IPS DF 6.9 (cell line): Measurements from ENCODE around the gene ARVCF.

Experiments used
- DNase-seq: peaks from one replicate; pipeline ENCODE4 v3.0.0-alpha.2; 2013; ENCODE audit warnings: low read depth, low spot score
- H3K27ac ChIP-seq: one replicate; pipeline ENCODE4 v1.5.1; 2013; ENCODE audit warnings: low read length, control low read depth
- H3K27me3 ChIP-seq: 2 replicates; pipeline ENCODE4 v1.6.1; 2013; ENCODE audit warnings: mild to moderate bottlenecking, low read length; ENCODE audit not compliant: control insufficient read depth, insufficient read depth
- H3K36me3 ChIP-seq: 2 replicates; pipeline ENCODE4 v1.6.1; 2013; ENCODE audit warnings: low read length; ENCODE audit not compliant: control insufficient read depth, insufficient read depth
- H3K4me1 ChIP-seq: 2 replicates; pipeline ENCODE4 v1.6.1; 2013; ENCODE audit warnings: low read length; ENCODE audit not compliant: control insufficient read depth, insufficient read depth
- H3K4me3 ChIP-seq: 2 replicates; pipeline ENCODE4 v1.5.1; 2013; ENCODE audit warnings: mild to moderate bottlenecking, low read length
- H3K9me3 ChIP-seq: 2 replicates; pipeline ENCODE4 v1.6.1; 2013; ENCODE audit warnings: low read length, inconsistent platforms; ENCODE audit not compliant: control insufficient read depth, insufficient read depth
- WGBS: extraction: QIAGEN DNeasy Blood & Tissue Kit; methylation state at CpG from one replicate; pipeline ENCODE4 v1.1.7; 2013; ENCODE audit warnings: mixed read lengths, missing lambda C conversion rate; ENCODE audit not compliant: insufficient read length, insufficient coverage; 5-methylcytosine and 5-hydroxymethylcytosine counted together

Gene ARVCF

DNA sequence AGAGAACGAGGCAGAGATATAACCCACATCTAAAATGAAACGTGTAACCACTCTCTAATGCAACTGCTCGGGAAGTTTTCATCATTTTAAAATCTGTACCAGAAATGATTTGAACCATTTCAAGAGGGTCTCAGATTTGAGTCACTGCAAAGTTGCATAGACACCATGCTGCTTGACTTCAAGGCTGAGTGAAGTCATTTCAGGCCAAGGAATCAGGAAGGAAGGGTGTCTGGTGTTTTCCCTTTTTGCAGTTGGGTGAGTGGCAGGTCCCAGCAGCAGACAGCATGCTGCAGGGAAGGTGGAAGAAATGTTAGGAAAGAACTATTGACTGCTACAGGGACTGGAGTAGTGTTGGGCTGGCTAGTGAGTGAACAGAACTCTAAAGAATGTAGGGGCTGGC is 20.8 kb upstream of the ARVCF start:
- H3K4me1 ChIP-seq: no peaks in the 10 kb centered on the region; the same call in 1 of the 2 replicates
- H3K36me3 ChIP-seq: no peaks in the 10 kb centered on the region
- no CpG with 5 or more reads among the region's 3 CpGs for WGBS
- no peaks in the 10 kb centered on the region for H3K9me3 ChIP-seq
- DNase-seq: no peak
- H3K27me3 ChIP-seq: no peaks in the 10 kb centered on the region
- H3K27ac ChIP-seq: no peak overlapping the region
- H3K4me3 ChIP-seq: no peak overlapping the region

- H3K9me3 ChIP-seq: no peaks in the 10 kb centered on the region
- no peak overlapping the region for H3K27ac ChIP-seq
- DNase-seq: no peak
- WGBS: no CpG with 5 or more reads among the region's 25 CpGs
- H3K36me3 ChIP-seq: no peaks in the 10 kb centered on the region
- peaks cover 2% of the 10 kb centered on the region; the same call in 1 of the 2 replicates for H3K4me1 ChIP-seq
- H3K4me3 ChIP-seq: no peak overlapping the region
- H3K27me3 ChIP-seq: no peaks in the 10 kb centered on the region
Measured at GRCh38 chr22:20036535-20037392, 20.1 kb upstream of the ARVCF start.

- Histone ChIP-seq H3K4me1 (peaks cover 2% of the 10 kb centered on the region; the same call in 1 of the 2 replicates), H3K27ac (no peak overlapping the region), H3K9me3 (no peaks in the 10 kb centered on the region), H3K36me3 (no peaks in the 10 kb centered on the region), H3K27me3 (no peaks in the 10 kb centered on the region), H3K4me3 (no peak overlapping the region)
- no peak for DNase-seq
- WGBS: no CpG with 5 or more reads among the region's 10 CpGs
Measured at GRCh38 chr22:20036084-20036482, 19.5 kb upstream of the ARVCF start.

GRCh38 chr22:20035375-20036083 is 18.9 kb upstream of the ARVCF start:
- Histone ChIP-seq H3K27ac (no peak overlapping the region), H3K27me3 (no peaks in the 10 kb centered on the region), H3K9me3 (no peaks in the 10 kb centered on the region), H3K36me3 (no peaks in the 10 kb centered on the region), H3K4me3 (no peak overlapping the region), H3K4me1 (peaks cover 2% of the 10 kb centered on the region; the same call in 1 of the 2 replicates)
- WGBS: no CpG with 5 or more reads among the region's 16 CpGs
- no peak for DNase-seq

GRCh38 chr22:20034143-20034542 is 17.5 kb upstream of the ARVCF start:
- H3K4me1 ChIP-seq: peaks cover 2% of the 10 kb centered on the region; the same call in 1 of the 2 replicates
- H3K4me3 ChIP-seq: no peak overlapping the region
- no CpG with 5 or more reads among the region's 5 CpGs for WGBS
- no peaks in the 10 kb centered on the region for H3K9me3 ChIP-seq
- DNase-seq: no peak
- H3K27me3 ChIP-seq: no peaks in the 10 kb centered on the region
- no peaks in the 10 kb centered on the region for H3K36me3 ChIP-seq
- no peak overlapping the region for H3K27ac ChIP-seq

DNA sequence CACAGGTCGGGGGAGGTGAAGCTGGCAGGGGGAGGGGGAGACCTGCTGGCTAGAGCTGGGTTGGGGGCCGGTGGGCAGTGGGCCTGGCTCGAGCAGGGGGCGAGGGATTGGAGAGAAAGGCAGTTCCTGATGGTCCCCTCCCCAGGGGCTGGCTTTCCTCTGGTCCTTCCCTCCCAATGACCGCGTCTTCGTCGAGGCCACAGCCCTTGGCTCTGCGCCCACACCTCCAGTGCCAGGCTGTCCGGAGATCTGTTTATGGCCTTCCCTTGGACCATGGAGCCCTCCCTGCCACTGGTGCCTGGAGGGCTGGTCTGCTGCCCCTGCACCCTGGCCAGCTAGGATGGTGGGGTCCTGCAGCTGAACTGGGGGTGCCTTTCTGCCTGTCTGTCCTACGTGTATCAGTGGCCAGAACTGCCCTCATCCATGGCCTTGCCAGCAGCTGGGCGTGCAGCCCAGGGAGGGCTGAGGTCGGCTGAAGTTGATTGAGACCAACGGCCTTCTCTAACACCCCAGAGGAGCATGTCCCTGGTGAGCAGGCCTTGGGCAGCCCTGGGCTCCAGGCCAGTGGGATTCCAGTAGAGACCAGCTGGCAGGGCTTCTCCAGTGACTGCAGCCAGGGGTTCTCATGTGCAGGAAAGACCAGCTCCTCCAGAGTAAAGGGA is 16.6 kb upstream of the ARVCF start:
- no CpG with 5 or more reads among the region's 14 CpGs for WGBS

GRCh38 chr22:20032407-20032991 is 15.9 kb upstream of the ARVCF start:
- Histone ChIP-seq H3K36me3 (no peaks in the 10 kb centered on the region), H3K4me3 (no peak overlapping the region), H3K27me3 (no peaks in the 10 kb centered on the region), H3K9me3 (no peaks in the 10 kb centered on the region), H3K4me1 (peaks cover 2% of the 10 kb centered on the region; the same call in 1 of the 2 replicates), H3K27ac (no peak overlapping the region)
- WGBS: no CpG with 5 or more reads among the region's 7 CpGs
- no peak for DNase-seq

More for the DNA sequence above, 16.6 kb upstream of the ARVCF start:
- no peaks in the 10 kb centered on the region for H3K36me3 ChIP-seq
- no peaks in the 10 kb centered on the region for H3K27me3 ChIP-seq
- DNase-seq: no peak
- H3K4me3 ChIP-seq: no peak overlapping the region
- H3K4me1 ChIP-seq: peaks cover 2% of the 10 kb centered on the region; the same call in 1 of the 2 replicates
- H3K9me3 ChIP-seq: no peaks in the 10 kb centered on the region
- H3K27ac ChIP-seq: no peak overlapping the region

DNA sequence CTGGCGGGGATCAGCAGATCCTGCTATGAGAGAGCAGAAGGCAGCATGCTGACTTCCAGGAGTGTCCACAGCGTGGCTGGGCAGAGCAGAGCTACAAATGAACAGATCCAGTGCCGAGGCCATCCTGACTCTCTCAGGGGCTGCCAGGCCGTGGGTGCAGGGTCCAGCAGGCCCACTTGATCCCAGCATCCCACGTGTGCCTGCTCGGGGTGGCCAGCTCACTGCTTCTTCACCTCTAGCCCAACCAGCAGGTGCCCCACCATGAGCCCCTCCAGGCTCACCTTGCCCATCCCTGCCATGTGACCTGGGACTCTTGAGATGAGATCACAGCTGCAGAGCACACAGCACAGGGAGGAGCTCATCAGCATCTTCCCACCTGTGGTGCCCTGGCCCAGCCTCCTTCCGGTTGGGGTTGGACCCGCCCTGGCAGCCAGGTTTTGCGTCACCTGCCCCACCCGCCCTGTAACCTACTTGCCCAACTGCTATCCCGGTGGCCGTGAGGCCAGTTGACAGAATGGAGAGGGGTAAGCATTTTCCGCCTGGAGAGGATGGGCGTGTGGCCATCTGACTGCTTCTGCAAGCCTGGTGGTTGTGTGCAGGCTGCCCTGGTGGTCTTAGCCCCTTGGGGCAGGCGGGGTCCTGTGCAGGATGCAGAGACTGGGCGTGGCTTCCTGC is 15.2 kb upstream of the ARVCF start:
- no peaks in the 10 kb centered on the region for H3K36me3 ChIP-seq
- DNase-seq: no peak
- peaks cover 2% of the 10 kb centered on the region; the same call in 1 of the 2 replicates for H3K4me1 ChIP-seq

DNA sequence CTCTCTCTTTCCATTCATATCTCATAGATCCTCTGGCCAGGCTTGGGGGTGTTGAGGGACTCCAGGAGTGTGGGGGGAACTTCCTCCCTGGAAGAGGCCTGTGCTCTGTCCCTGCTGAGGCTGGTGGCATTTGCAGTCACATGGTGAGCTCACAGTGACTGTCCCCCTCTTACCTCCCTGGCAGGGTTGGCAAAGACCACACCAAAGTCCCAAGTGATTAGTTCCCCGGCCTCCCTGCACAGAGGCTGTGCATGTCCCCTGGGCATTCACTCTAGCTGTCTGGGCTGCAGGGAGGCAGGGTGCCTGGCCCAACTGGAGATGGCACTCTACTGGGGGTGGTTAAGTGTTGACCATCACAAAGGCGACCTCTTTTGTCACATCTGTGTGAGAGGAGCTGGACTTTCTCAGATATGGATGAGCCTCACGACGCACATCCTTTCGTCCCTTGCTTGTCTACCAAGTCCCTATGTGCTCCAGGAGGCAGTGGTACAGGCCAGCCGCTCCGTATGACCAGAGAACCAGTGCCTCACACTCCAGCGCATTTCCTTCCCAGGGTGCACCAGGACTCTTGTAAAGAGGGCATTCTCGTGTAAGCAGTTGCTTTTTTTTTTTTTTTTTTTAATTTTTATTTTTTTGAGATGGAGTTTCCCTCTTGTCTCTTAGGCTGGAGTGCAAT is 13.1 kb upstream of the ARVCF start:
- DNase-seq: no peak
- Histone ChIP-seq H3K4me3 (no peak overlapping the region), H3K9me3 (no peaks in the 10 kb centered on the region), H3K4me1 (peaks cover 2% of the 10 kb centered on the region; the same call in 1 of the 2 replicates), H3K36me3 (no peaks in the 10 kb centered on the region), H3K27ac (no peak overlapping the region), H3K27me3 (no peaks in the 10 kb centered on the region)
- WGBS: no CpG with 5 or more reads among the region's 9 CpGs

More for the DNA sequence above, 15.2 kb upstream of the ARVCF start:
- no peak overlapping the region for H3K27ac ChIP-seq
- H3K4me3 ChIP-seq: no peak overlapping the region; the same call in 1 of the 2 replicates
- WGBS: no CpG with 5 or more reads among the region's 16 CpGs
- no peaks in the 10 kb centered on the region for H3K9me3 ChIP-seq
- H3K27me3 ChIP-seq: no peaks in the 10 kb centered on the region
